H9 (cell line): ENCODE measurements around the gene ATRNL1. TPM values are rescaled to one million over a fixed set of nuclear protein-coding genes. Genes with fewer than 3 reads are reported as not detected.

Experiments used
- DNase-seq: peaks from one replicate; pipeline ENCODE4 v3.0.0-alpha.2; 2017
- H2AFZ ChIP-seq: one replicate; pipeline ENCODE4 v1.6.1; 2013; ENCODE audit warnings: mild to moderate bottlenecking, low read length, control low read depth, moderate library complexity
- H2AK5ac ChIP-seq: 2 replicates; pipeline ENCODE4 v1.6.1; 2013; ENCODE audit warnings: low read length, control low read depth, mixed read lengths; ENCODE audit not compliant: insufficient read length
- H2BK120ac ChIP-seq: one replicate; pipeline ENCODE4 v1.6.1; 2013; ENCODE audit warnings: low read depth, mild to moderate bottlenecking, low read length, control low read depth, inconsistent platforms; ENCODE audit not compliant: poor library complexity, severe bottlenecking
- H2BK12ac ChIP-seq: 2 replicates; pipeline ENCODE4 v1.6.1; 2013; ENCODE audit warnings: low read length, control low read depth, mixed read lengths, low read depth; ENCODE audit not compliant: insufficient read length
- H2BK15ac ChIP-seq: 2 replicates; pipeline ENCODE4 v1.6.1; 2013; ENCODE audit warnings: low read depth, low read length, control low read depth
- H2BK20ac ChIP-seq: one replicate; pipeline ENCODE4 v1.6.1; 2013; ENCODE audit warnings: low read depth, mild to moderate bottlenecking, low read length, control low read depth, inconsistent platforms; ENCODE audit not compliant: poor library complexity, severe bottlenecking
- H2BK5ac ChIP-seq: 2 replicates; pipeline ENCODE4 v1.6.1; 2013; ENCODE audit warnings: low read length, control low read depth, mixed read lengths; ENCODE audit not compliant: insufficient read length
- H3K14ac ChIP-seq: 2 replicates; pipeline ENCODE4 v1.6.1; 2013; ENCODE audit warnings: low read length, control low read depth; ENCODE audit not compliant: insufficient read depth
- H3K18ac ChIP-seq: 2 replicates; pipeline ENCODE4 v1.6.1; 2013; ENCODE audit warnings: low read depth, mild to moderate bottlenecking, mixed read lengths, low read length, control low read depth; ENCODE audit not compliant: insufficient read length
- H3K23ac ChIP-seq: 2 replicates; pipeline ENCODE4 v1.6.1; 2013; ENCODE audit warnings: low read length, control low read depth, mixed read lengths, low read depth; ENCODE audit not compliant: insufficient read length
- H3K23me2 ChIP-seq: 2 replicates; pipeline ENCODE4 v1.6.1; 2013; ENCODE audit warnings: low read depth, mild to moderate bottlenecking, mixed read lengths, low read length, control low read depth; ENCODE audit not compliant: insufficient read length, poor library complexity, severe bottlenecking
- H3K27ac ChIP-seq: 2 replicates; pipeline ENCODE4 v1.5.1; 2013; ENCODE audit warnings: low read length, control low read depth, mixed read lengths, low read depth; ENCODE audit not compliant: insufficient read length
- H3K27me3 ChIP-seq: 2 replicates; pipeline ENCODE4 v1.6.1; 2013; ENCODE audit warnings: low read length, control low read depth, inconsistent platforms; ENCODE audit not compliant: insufficient read depth
- H3K4ac ChIP-seq: 2 replicates; pipeline ENCODE4 v1.6.1; 2013; ENCODE audit warnings: low read depth, mild to moderate bottlenecking, control low read depth, inconsistent platforms, low read length, moderate library complexity
- H3K4me1 ChIP-seq: 2 replicates; pipeline ENCODE4 v1.6.1; 2013; ENCODE audit warnings: low read length, control low read depth, inconsistent platforms; ENCODE audit not compliant: insufficient read depth
- H3K4me2 ChIP-seq: 2 replicates; pipeline ENCODE4 v1.6.1; 2013; ENCODE audit warnings: low read length, control low read depth, mixed read lengths; ENCODE audit not compliant: insufficient read length, insufficient read depth
- H3K56ac ChIP-seq: 2 replicates; pipeline ENCODE4 v1.6.1; 2013; ENCODE audit warnings: low read depth, mild to moderate bottlenecking, mixed read lengths, low read length, control low read depth; ENCODE audit not compliant: insufficient read length
- H3K79me1 ChIP-seq: 2 replicates; pipeline ENCODE4 v1.6.1; 2013; ENCODE audit warnings: low read depth, mild to moderate bottlenecking, moderate library complexity, low read length, control low read depth, inconsistent platforms; ENCODE audit not compliant: insufficient read depth, poor library complexity, severe bottlenecking
- H3K79me2 ChIP-seq: 2 replicates; pipeline ENCODE4 v1.6.1; 2013; ENCODE audit warnings: low read length, control low read depth, inconsistent platforms; ENCODE audit not compliant: insufficient read depth
- H3K9ac ChIP-seq: 2 replicates; pipeline ENCODE4 v1.6.1; 2013; ENCODE audit warnings: low read length, control low read depth, mixed read lengths; ENCODE audit not compliant: insufficient read length; ENCODE audit errors: extremely low read depth
- H3K9me3 ChIP-seq: one replicate; pipeline ENCODE4 v1.6.1; 2013; ENCODE audit warnings: low read depth, low read length, inconsistent platforms; ENCODE audit not compliant: control insufficient read depth
- H3T11ph ChIP-seq: one replicate; pipeline ENCODE4 v1.6.1; 2013; ENCODE audit warnings: mild to moderate bottlenecking, low read length, control low read depth, inconsistent platforms
- H4K20me1 ChIP-seq: one replicate; pipeline ENCODE4 v1.6.1; 2013; ENCODE audit not compliant: control insufficient read depth, insufficient read length, insufficient read depth
- H4K5ac ChIP-seq: 2 replicates; pipeline ENCODE4 v1.6.1; 2013; ENCODE audit warnings: low read depth, mild to moderate bottlenecking, mixed read lengths, low read length, control low read depth; ENCODE audit not compliant: insufficient read length
- H4K8ac ChIP-seq: replicated peaks from 2 replicates; pipeline ENCODE4 v1.6.1; 2013; ENCODE audit warnings: low read length, control low read depth, mixed read lengths, low read depth; ENCODE audit not compliant: insufficient read length
- H4K91ac ChIP-seq: 2 replicates; pipeline ENCODE4 v1.6.1; 2013; ENCODE audit warnings: low read depth, mild to moderate bottlenecking, moderate library complexity, mixed read lengths, low read length, control low read depth; ENCODE audit not compliant: insufficient read length
- H3K27ac Mint-ChIP-seq, 3 experiments: 2 replicates in 2 of 3; 3 replicates in 1 of 3; pipeline ENCODE4 v1.8.0; 2020 to 2021; ENCODE audit warnings: mixed read lengths in 3 of 3, mild to moderate bottlenecking in 1 of 3, moderate library complexity in 1 of 3
- H3K27me3 Mint-ChIP-seq: 2 replicates; pipeline ENCODE4 v1.8.0; 2021; ENCODE audit warnings: low read depth, mild to moderate bottlenecking, moderate library complexity, mixed read lengths
- H3K36me3 Mint-ChIP-seq, 3 experiments: 2 replicates in 2 of 3; 3 replicates in 1 of 3; pipeline ENCODE4 v1.8.0; 2020 to 2021; ENCODE audit warnings: low read depth in 3 of 3, mixed read lengths in 3 of 3; ENCODE audit not compliant: insufficient read depth in 1 of 3
- H3K4me1 Mint-ChIP-seq, 2 experiments: 2 replicates each; pipeline ENCODE4 v1.8.0; 2020; ENCODE audit warnings: mixed read lengths in 2 of 2
- H3K4me3 Mint-ChIP-seq, 2 experiments: 2 replicates in 1 of 2; 3 replicates in 1 of 2; pipeline ENCODE4 v1.8.0; 2020 to 2021; ENCODE audit warnings: mild to moderate bottlenecking in 2 of 2, mixed read lengths in 2 of 2, moderate library complexity in 1 of 2
- H3K9me3 Mint-ChIP-seq, 2 experiments: 2 replicates in 1 of 2; 3 replicates in 1 of 2; pipeline ENCODE4 v1.8.0; 2020; ENCODE audit warnings: mild to moderate bottlenecking in 2 of 2, mixed read lengths in 2 of 2, moderate library complexity in 1 of 2
- WGBS: extraction: QIAGEN DNeasy Blood & Tissue Kit; methylation state at CpG from one replicate; pipeline ENCODE4 v1.1.7; 2013; ENCODE audit warnings: missing lambda C conversion rate, low lambda C conversion rate, mixed read lengths; ENCODE audit not compliant: insufficient read length; ENCODE audit errors: extremely low coverage; 5-methylcytosine and 5-hydroxymethylcytosine counted together
- total RNA-seq: library from RNA; stranded (reverse); gene quantifications from 2 replicates; pipeline ENCODE4 v1.2.1, GENCODE V29; 2021
- TF ChIP-seq, protein P1 (sequence below): fragments of 200-600 bp; sonication (generic); conservative IDR thresholded peaks from 3 replicates; pipeline ENCODE4 v1.8.0; 2021; ENCODE audit warnings: antibody characterized with exemption, mild to moderate bottlenecking

The ATRNL1 gene
- total RNA-seq, 1 experiment from 2014 or later: 9.2 TPM

DNA sequence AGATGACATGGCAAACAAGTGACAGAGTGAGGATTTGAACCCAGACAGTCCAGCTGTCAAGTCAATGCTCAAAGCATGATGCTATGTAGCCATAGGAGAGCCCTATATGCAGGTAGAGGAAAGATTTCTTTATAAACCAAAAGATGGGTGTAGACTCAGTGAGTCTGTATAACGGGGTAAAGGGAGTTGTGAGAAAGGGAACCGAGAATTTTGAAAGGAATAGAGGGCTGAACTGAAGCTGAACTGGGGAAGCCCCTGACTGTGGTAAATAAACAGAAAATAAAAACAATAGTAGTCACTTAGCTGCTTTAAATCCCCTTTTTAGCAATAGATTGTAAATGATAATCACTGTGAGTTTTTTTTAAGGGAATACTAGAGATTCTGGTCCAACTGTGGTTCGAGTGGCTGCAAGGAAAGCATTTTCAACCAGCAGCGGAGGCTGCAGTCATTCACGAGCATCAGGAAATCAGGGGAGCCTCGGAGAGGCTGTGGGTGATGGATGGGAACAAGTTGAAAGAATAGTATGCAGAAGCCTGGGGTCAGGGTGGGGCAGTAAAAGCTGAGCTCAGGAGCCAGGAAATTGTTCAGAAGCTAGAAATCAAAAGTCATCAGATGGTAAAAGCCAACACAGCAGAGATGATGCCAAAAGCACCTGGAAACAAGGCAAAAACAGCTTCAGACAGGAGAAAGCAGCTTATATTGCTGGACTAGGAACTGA lies 786.4 kb downstream of the ATRNL1 start:
- no peak for DNase-seq

More for the DNA sequence above, 786.4 kb downstream of the ATRNL1 start:
- peaks cover 2% of the 10 kb centered on the region; the same call in 1 of the 2 replicates for H3K4me1 ChIP-seq
- H2BK120ac ChIP-seq: no peak overlapping the region
- H3K9me3 Mint-ChIP-seq: peaks cover 0 to 5% of the 10 kb centered on the region in 2 experiments; a peak in 2 of 5 replicates
- 0 out of 7 replicates have a peak overlapping the region, but pooled peaks of 1 of the 3 experiments have one; percentile 27 for H3K27ac Mint-ChIP-seq
- H2BK5ac ChIP-seq: no peak overlapping the region
- no peak overlapping the region for H4K91ac ChIP-seq
- H3K79me1 ChIP-seq: no peaks in the 10 kb centered on the region
- H2AFZ ChIP-seq: no peak overlapping the region
- WGBS: no CpG with 5 or more reads among the region's 6 CpGs
- H3K36me3 Mint-ChIP-seq: peaks cover 0 to 6% (median 0%) of the 10 kb centered on the region in 3 experiments; a peak in 1 of 7 replicates
- peaks cover 43% of the 10 kb centered on the region for H3K27me3 Mint-ChIP-seq
- H3K4me1 Mint-ChIP-seq: peaks cover 13 to 14% of the 10 kb centered on the region in 2 experiments
- H3K4me3 Mint-ChIP-seq: no peak overlapping the region
- H3K4me2 ChIP-seq: no peak overlapping the region
- H4K20me1 ChIP-seq: no peaks in the 10 kb centered on the region
- no peak overlapping the region for H3K14ac ChIP-seq
- no peak overlapping the region for H3K23ac ChIP-seq
- H3T11ph ChIP-seq: no peak overlapping the region
- no peak overlapping the region for H3K4ac ChIP-seq
- no peak overlapping the region for H4K5ac ChIP-seq
- no peaks in the 10 kb centered on the region for H3K79me2 ChIP-seq
- H3K9me3 ChIP-seq: no peaks in the 10 kb centered on the region
- H3K18ac ChIP-seq: no peak overlapping the region
- no peak overlapping the region for H3K27ac ChIP-seq
- no peak overlapping the region for H2BK15ac ChIP-seq
- H3K56ac ChIP-seq: no peak overlapping the region
- H3K27me3 ChIP-seq: peaks cover 2% of the 10 kb centered on the region; the same call in 1 of the 2 replicates
- H3K23me2 ChIP-seq: no peaks in the 10 kb centered on the region
- TF ChIP-seq, protein P1, sequence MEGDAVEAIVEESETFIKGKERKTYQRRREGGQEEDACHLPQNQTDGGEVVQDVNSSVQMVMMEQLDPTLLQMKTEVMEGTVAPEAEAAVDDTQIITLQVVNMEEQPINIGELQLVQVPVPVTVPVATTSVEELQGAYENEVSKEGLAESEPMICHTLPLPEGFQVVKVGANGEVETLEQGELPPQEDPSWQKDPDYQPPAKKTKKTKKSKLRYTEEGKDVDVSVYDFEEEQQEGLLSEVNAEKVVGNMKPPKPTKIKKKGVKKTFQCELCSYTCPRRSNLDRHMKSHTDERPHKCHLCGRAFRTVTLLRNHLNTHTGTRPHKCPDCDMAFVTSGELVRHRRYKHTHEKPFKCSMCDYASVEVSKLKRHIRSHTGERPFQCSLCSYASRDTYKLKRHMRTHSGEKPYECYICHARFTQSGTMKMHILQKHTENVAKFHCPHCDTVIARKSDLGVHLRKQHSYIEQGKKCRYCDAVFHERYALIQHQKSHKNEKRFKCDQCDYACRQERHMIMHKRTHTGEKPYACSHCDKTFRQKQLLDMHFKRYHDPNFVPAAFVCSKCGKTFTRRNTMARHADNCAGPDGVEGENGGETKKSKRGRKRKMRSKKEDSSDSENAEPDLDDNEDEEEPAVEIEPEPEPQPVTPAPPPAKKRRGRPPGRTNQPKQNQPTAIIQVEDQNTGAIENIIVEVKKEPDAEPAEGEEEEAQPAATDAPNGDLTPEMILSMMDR: no peak
- H2BK20ac ChIP-seq: no peak overlapping the region
- no peak overlapping the region for H3K9ac ChIP-seq
- H2BK12ac ChIP-seq: no peak overlapping the region
- H4K8ac ChIP-seq: no peak overlapping the region
- H2AK5ac ChIP-seq: no peak overlapping the region
